GM20000 (cell line): Measurements from ENCODE around the gene NAGPA.

ENCODE experiments used
- DNase-seq: peaks from one replicate; pipeline ENCODE4 v3.0.0; 2012; ENCODE audit warnings: low spot score
- CTCF ChIP-seq: IDR thresholded peaks from 2 replicates; pipeline ENCODE4 v1.5.1; 2012; ENCODE audit warnings: mild to moderate bottlenecking, control low read depth; ENCODE audit errors: extremely low read depth, missing control alignments

The NAGPA gene

GRCh38 chr16:4979736-4980660 is 53.7 kb downstream of the NAGPA start:
- no peak for DNase-seq
- no peak for TF ChIP-seq CTCF

GRCh38 chr16:4979164-4979563 is 54.6 kb downstream of the NAGPA start:
- no peak for DNase-seq

GRCh38 chr16:4976611-4977145 is 57.1 kb downstream of the NAGPA start:
- no peak for TF ChIP-seq CTCF

More at GRCh38 chr16:4979164-4979563, 54.6 kb downstream of the NAGPA start:
- no peak for TF ChIP-seq CTCF

GRCh38 chr16:4976079-4976478 is 57.7 kb downstream of the NAGPA start:
- peak; percentile 88 for DNase-seq
- TF ChIP-seq CTCF, result no peak

More at GRCh38 chr16:4976611-4977145, 57.1 kb downstream of the NAGPA start:
- DNase-seq, result no peak
